Measurements from ENCODE around the gene CRX.
"Not testable (repeated sequence)": the region's sequence is repeated elsewhere in the genome, so short reads cannot be mapped to it uniquely, and the experiment has no call there.

CRX gene

DNA sequence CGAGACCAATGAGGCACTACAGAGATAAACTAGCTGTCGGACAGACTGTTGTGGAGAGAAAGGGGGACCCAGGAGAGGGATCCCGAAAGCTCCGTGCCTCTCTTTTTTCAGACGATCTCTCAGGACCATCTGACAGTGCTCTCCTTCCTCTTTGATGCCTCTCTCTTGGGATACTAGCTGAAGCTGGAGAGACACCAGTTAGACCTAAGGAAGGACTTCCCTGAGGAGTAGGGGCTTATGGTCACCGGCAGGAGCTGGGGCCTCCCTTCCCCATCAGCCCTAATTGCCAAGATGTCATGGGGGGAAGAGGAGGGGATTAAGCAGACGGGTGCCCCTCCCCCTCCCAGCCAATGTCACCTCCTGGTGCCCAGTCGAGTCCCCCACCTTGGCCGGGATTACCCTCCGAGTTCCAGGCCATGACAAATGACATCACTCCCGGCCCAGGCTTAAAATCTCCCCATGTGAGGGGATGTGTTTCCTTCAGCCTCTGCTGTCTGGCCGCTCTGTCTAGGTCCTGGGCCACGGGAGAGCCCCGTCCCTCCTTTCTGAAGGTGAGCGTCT is at the start of gene CRX:
CRX (plus strand) TSS at position 478 of the 561 bp plus-strand sequence. CDS start 12,507 bp downstream, outside the sequence.
- DNase-seq (ENCODE audit: low spot score), result no peak

DNA sequence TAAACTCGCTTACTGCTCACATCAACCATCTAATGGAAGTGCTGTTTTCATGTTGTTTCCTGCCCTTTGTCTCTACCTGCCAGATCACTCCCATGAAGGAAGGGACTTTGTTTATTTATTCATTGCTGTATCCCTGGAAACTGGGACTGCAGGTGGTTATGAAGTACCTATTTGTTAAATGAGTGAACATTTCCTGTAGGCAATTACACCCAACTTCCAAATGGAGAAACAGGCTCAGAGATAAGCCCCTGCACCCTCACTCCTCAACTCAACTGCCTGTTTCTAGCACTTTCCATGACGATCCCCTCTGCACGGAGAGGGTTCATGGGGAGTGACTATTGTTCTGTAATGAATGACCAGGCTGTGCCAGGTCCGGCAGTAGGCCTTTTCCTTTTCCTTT is 45.2 kb upstream of the CRX start:
- no peak for DNase-seq (ENCODE audit: low spot score)

DNA sequence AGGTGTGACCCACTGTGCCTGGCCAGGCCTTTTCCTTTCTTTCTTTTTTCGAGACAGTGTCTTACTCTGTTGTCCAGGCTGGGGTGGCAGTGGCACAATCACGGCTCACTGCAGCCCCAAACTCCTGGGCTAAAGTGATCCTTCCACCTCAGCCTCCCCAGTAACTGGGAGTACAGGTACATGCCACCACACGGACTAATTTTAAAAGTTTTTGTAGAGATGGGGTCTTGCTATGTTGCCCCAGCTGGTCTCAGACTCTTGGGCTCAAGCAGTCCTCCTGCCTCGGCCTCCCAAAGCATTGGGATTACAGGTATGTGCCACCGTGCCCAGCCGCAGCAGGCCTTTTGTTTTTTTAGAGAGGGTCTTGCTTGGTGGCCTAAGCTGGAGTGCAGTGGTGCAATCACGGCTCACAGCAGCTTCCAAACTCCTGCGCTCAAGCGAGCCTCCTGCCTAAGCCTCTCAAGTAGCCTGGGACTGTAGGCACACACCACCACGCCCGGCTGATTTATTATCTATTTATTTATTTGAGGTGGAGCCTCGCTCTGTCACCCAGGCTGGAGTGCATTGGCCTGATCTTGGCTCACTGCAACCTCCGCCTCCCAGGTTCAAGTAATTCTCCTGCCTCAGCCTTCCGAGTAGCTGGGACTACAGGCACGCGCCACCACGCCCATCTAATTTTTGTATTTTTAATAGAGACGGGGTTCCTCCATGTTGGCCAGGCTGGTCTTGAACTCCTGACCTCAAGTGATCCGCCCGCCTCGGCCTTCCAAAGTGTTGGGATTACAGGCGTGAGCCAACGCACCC is 44.3 kb upstream of the CRX start:
- not testable (repeated sequence) for DNase-seq (ENCODE audit: low spot score)

DNA sequence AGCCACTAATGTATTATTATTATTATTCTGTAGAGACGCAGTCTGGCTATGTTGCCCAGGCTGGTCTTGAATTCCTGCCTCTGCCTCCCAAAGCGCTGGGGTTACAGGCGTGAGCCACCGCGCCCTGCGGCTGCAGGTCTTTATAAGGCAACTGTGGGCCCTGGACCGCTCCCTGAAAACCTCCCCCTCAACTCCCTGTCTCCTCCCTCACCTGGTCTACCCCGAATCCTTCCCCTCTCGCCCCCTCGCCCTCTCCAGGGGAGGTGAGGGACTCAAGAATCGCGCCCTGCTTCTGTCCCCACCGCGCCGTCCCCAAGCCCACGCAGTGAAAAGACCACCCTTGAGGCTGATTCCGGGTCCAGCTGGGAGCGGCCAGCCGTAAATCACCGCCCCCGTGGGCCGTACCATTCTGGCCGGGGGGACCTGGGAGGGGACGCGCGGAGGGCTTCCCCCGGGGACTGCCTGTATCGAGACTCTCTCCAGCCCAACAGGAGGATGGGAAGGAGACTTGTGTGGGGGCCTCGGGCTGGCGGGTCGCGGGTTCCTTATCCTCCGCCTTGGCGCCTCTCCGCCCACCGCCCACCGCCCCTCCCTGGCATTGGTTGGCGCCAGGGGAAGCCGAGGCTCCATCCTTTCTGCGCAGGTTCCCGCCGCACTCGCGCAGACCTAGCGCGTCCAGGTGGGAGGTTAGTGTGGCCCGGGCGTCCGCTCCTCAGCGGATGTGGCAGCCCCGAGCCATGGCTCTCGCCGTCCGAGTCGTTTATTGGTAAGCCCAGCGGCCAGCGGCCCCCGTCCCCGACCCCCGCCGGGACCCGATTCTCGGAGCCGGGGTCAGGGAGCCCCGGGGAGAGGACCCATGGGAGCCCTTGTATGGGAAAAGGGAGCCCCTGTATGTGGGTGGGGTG is 43.4 kb upstream of the CRX start, which contains the start of gene SELENOW:
SELENOW (plus strand) TSS at position 655 of the 905 bp plus-strand sequence; CDS start at position 738, 83 bp downstream.
- peak; percentile 66 for DNase-seq (ENCODE audit: low spot score)

DNA sequence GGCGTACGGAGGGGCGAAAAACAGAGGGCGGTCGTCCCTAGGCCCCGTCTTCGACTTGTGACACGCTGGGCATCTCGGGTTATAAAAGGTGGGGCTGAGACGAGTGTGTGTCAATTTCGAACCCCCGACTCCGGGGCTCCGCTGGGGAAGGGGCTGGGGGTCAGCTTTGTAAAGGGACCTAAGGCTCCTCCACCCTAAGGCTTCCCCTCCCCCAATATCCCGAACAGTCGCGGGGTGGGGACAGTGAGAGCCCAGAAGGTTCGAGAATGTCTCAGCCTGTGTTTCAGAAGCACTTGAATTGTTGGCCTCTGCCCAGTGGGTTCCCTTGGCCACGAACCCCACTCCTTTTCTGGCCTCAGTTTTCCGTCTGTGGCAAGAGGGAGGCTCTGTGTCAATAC is 42.8 kb upstream of the CRX start:
- no peak for DNase-seq (ENCODE audit: low spot score)

DNA sequence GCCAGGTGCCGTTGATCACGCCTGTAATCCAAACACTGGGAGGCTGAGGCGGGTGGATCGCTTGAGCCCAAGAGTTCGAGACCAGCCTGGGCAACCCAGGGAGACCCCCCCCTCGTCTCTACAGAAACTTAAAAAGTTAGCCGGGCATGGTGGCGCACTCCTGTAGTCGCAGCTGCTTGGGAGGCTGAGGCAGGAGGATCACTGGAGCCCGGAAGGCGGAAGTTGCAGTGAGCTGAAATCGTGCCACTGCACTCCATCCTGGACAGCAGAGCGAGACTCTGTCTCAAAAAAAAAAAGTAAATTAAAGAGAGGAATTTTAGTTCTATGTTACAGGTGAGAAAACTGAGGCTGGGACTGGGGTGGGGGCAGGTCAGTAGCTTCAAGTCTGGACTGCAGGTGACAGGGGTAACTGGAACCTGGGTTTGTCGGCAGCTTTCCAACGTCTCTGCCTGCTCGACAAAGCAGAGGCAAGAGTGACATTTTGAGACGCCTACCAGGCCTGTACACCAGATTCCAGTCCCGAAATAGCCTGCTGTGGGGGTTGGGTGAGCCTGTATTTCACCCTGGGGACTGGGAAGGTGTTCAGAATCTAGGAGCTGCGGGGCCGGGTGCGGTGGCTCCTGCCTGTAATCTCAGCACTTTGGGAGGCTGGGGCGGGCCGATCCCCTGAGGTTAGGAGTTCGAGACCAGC is 42.1 kb upstream of the CRX start:
- no peak for DNase-seq (ENCODE audit: low spot score)

DNA sequence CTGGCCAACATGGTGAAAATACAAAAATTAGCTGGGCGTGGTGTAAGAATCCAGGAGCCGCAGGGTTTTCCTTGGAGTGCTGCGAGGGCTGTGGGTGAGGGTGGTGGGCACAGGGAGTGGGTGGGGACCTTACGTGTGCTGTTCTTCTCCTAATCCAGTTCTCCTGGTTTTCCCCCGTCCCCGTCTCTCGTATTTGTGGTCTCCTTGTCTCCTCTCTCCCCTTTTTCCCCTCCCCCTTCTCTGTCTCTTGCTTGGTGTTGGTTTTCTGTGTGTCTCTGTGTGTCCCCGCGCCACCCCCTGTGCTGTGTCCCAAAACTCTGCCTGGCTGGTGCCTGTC is 41.6 kb upstream of the CRX start:
- DNase-seq (ENCODE audit: low spot score), result no peak

DNA sequence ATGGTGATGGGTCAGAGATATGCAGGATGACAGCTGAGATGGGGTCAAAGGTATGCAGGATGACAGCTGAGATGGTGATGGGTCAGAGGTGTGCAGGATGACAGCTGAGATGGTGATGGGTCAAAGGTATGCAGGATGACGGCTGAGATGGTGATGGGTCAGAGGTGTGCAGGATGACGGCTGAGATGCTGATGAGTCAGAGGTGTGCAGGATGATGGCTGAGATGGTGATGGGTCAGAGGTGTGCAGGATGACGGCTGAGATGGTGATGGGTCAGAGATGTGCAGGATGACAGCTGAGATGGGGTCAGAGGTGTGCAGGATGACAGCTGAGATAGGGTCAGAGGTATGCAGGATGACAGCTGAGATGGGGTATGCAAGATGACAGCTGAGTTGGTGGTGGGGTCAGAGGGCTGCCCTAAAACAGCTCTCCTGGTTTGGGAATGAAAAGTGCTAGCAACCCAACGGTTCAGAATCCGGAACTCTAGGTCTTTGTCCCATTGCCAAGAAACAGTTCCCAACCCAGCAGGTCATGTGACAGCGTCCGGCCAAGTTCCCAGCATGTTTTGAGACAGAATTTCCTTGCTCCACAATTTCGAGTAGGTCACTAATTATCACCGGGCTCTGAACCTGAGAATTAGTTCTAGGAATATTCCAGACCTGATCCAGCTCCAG is 40.0 kb upstream of the CRX start:
- no peak for DNase-seq (ENCODE audit: low spot score)

DNA sequence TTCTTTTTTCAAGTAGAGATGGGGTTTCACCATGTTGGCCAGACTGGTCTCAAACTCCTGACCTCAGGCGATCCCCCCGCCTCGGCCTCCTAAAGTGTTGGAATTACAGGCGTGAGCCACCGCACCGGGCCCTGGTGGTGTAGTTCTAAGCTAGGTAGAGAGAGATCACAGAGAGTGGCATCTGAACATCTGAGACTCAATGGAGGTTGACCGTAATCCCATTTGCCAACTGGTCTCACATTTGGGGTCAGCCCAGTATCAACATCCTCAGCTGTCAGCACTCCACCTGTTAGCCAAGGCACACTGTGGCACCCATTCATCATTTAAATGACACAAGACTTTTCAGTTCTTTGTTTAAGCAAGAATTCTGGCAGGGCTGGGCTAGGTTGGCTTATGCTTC is 35.2 kb upstream of the CRX start:
- no peak for DNase-seq (ENCODE audit: low spot score)

DNA sequence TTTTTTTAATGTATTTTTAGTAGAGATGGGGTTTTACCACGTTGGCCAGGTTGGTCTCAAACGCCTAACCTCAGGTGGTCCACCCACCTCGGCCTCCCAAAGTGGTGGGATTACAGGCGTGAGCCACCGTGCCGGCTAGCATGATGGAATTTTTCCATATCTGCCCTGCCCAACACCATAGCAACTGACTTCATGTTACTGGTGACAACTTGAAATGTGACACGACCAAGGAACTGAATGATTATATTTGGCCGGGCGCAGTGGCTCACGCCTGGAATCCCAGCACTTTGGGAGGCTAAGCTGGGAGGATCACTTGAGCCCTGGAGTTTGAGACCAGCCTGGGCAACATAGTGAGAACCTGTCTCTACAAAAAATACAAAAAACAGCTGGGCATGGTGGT is 34.4 kb upstream of the CRX start:
- DNase-seq (ENCODE audit: low spot score), result not testable (repeated sequence)

DNA sequence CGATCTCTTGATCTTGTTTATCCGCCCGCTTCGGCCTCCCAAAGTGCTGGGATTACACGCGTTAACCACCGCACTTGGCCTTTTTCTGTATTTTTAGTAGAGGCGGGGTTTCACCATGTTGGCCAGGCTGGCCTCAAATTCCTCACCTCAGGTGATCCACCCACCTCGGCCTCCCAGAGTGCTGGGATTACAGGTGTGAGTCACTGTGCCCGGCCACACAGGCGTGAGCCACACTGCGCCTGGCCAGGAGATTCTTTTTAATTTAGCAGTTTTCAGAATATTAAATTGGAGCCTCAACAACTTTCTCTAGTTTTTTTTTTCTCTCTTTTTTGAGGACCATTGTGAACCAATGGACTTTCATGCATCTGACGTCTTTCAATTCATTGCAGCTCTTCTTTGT is 31.9 kb upstream of the CRX start:
- not testable (repeated sequence) for DNase-seq (ENCODE audit: low spot score)

DNA sequence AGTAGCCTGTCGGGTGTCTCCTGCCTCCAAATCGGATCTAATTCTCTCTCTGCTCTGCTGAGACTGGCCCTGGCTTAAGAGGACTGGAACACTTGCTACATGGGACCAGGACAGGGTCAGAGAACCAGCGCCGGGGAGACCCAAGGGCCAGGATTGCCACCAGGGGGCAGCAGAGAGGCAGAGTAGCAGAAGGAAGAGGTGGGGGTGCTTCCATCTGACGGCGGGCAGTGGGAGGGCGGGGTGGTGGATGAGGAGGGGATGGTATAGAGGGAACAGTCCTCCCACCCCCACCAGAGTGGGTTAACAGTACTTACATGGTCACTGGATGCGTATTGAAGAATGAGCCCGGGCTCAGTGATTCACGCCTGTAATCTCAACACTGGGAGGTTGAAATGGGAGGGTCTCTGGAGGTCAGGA is 31.3 kb upstream of the CRX start:
- peak; percentile 69 for DNase-seq (ENCODE audit: low spot score)

DNA sequence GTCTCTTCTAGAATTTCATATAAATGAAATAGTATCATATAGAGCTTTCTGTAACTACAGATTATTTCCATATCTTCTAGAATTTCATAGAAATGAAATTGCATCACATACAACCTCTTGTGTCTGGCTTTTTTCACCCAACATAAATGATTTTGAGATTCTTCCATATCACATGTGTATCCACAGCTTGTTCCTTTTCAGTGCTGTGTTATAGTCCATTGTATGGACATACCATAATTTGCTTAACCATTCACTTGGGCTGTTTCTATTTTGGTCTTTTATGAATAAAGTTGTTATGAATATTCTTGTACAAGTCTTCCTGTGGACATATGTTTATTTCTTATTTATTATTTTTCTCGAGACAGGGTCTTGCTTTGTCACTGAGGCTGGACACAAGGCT is 29.1 kb upstream of the CRX start:
- DNase-seq (ENCODE audit: low spot score), result no peak

DNA sequence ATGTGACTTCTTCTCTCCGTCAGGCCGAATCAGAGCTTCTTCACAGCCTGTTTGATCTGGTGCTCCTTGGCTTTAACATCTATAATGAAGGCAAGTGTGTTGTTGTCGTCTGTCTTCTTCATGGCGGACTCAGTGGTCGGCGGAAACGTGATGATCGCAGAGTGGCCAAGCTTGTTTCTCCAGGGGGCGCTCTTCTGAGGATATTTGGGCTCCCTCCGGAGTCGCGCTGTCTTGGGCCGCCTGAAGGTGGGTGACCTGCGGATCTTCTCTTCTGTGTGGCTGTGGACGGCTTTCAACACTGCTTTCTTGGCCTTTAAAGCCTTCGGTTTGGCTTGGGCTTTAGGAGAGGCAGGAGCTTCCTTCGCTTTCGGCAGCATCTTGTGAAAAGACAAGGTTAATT is 27.2 kb upstream of the CRX start:
- DNase-seq (ENCODE audit: low spot score), result no peak

DNA sequence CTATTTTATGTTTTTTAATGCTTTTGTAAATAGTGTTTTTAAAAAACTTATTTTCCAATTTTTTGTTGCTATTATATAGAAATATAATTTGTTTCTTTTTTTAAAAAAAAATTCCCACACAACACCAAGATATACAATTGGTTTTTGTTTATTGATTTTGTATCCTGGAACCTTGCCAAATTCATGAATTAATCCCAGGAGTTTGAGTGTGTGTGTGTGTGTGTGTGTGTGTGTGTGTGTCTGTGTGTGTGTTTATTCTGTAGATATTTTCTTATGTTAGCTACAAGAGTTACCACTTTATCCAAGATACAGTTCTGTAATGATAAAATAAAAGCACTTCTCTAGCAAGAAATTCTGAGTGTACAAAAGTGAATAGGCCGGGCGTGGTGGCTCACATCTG is 25.0 kb upstream of the CRX start:
- no peak for DNase-seq (ENCODE audit: low spot score)

DNA sequence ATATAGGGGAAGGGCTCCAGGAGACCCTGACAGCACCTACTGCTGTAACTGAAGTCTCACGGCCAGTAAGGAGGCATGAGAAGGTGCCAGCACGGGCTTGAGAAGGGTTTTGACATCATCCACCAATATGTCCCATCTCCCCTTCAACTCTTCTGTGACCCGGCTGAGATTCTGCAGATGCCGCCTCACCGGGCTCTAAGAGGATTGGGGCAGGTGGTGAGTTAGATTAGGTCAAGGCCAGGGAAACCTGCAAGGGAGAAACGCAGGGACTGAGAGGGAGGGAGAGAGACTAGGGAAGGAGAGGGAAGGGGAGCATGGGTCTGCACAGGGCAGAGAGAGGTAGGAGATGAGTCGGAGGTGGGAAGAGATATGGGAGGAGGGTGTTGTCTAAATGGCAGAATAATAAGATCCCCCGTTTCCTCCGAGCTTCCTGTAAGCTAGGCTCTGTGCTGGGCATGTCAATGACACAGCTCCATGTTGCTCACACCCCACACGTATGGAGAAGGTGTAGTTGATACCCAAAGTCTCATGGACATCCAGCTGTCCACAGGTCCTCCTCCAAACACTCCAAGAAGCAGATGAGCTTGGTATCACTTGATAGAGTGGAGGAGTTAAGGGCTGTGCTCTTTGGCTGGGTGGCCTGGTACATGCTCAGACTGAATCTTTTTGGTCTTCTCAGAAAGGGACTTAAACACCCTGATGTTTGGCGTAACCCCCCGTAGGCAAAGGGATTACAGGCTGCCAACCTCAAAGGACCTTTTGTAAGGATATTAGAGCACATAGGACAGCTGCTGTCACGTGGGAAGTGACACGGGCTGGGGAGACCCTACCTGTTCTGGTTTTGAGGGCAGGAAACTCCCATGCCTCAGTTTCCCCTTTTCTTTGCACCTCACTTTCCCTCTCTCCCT is 23.5 kb upstream of the CRX start:
- DNase-seq (ENCODE audit: low spot score), result no peak

DNA sequence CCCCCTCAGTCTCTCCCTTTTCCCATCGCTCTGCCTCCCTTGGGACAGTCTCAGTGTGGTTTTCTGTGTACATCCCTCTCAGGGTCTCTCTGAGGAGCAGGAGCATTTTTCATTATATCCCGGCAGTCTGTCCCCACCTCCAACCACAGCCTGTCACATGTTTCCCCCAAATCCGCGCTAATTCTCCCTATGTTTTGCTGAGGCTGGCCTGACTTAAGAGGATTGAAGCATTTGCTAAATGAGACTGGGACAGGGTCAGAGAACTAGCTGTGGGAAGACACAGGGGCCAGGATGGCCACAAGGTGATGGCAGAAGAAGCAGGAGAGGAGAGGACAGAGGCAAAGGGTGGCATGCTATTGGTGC is 22.9 kb upstream of the CRX start:
- DNase-seq (ENCODE audit: low spot score), result no peak

DNA sequence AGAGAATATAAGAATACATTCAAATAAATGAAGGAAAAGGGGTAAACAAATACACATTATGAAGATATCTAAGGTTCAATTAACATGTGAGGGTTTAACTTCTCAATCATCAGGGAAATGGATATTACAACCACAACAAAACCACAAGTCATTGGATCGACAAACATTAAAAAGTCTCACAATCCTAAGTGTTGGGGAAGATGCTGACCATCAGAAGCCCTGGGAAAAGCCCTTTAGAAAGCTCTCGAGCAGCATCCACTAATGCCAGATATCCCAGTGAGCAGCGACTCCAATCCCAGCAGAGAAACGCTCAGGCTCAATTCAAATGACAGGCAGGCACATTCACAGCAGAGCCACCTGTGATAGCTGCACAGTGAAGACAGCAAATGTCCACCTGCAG is 20.5 kb upstream of the CRX start:
- DNase-seq (ENCODE audit: low spot score), result no peak

DNA sequence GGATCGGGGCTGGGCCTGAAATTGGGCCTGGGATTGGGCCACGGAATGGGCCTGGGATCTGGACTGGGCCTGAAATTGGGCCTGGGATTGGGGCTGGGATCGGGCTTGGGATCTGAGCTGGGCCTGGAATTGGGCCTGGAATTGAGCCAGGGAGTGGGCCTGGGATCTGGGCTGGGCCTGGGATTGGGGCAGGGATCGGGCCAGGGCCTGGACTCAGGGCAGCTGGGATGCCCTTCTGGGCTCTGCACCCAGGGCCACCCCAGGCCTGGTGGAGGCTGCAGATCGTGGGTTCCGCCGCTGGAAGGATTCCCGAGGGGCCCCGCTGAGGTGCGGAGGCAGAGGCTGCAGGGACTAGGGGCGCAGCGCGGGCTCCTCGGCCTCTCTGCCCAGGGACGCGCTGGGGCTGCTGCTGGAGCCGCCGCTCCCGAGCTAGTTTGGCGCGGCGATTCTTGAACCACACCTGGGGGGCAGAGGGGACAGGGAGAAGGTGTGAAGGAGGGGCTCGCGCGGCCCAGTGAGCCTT is 19.2 kb upstream of the CRX start:
- no peak for DNase-seq (ENCODE audit: low spot score)

DNA sequence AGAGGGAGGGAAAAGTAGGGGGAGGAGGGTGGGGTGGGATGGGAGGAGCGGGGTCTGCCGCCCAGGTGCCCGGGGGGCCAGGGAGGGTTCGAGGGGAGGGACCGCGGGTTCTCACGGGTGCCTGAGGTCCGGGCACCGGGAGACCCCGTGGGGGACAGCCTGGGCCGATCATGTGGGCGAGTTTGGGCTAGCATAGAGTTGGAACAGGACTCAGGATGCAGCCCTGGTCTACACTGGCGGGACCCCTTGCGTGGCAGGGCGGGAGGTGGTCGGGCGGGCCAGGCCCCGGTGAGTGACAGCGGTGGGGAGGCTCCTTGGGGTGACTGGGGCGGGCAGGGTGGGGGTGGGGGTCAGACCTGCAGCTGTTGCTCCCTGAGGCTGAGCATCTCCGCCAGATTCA is 18.6 kb upstream of the CRX start:
- DNase-seq (ENCODE audit: low spot score), result not testable (repeated sequence)

Measured in hematopoietic multipotent progenitor cell treated with erythropoietin and hydrocortisone succinate and interleukin-3 and kit ligand, for 15 days (in vitro differentiated cells).